ENCODE data around the gene CHCHD2.
"Not testable (repeated sequence)": the region's sequence is repeated elsewhere in the genome, so short reads cannot be mapped to it uniquely, and the experiment has no call there.

Gene CHCHD2, protein sequence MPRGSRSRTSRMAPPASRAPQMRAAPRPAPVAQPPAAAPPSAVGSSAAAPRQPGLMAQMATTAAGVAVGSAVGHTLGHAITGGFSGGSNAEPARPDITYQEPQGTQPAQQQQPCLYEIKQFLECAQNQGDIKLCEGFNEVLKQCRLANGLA

DNA sequence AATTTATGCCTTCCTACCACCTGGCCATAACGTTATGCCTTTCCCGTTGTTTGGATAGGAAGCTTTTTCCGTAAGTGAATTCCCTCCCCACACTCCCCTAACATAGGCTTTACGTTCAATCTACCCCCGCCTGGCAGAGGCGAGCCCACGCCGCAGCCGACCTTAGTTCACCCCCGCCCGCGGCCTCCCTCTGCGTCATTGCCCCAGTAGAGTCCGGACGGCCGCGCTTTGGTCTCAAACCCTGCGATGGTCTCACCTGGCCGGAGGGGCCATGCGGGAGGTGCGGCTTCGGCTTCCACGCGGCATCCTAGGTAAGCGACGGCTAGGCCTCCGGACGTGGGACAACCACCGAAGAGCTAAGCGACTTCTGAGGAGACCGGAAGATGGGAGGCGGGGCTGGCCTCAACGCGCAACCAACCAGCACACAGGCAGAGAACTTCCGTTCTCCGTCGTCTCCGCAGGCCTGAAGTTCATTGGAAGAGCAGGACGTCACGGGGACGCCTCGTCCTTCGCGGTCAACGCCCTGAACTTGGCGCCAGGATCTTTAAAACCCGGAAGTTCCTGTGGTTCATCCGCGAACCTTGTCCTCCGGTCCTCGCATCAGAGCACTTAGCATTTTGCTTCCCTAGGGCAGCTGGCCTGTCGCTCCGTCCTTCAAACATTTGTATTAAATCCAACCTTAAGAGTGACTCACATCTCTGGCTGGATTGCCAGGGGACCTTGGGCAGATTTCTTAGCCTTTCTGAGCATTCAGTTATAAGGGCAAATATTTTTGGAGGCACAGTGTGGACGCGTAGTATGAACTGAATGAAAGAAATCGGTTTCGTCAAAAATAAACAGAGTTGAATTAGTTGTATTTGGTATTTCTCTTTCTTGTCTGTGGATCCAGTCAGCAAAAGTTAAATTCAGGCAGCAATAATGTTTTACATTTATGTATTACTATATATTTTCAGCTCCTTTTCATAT is at the start of gene CHCHD2:
Gene CHCHD2 (minus strand): TSS at position 369 of the 966 bp plus-strand sequence. CDS start 63 bp downstream, at position 306.
- peak within 1 kb of the TSS; percentile 83 for H3K4me3 ChIP-seq (ENCODE audit: low read depth, low read length)
- TF ChIP-seq, protein P1, sequence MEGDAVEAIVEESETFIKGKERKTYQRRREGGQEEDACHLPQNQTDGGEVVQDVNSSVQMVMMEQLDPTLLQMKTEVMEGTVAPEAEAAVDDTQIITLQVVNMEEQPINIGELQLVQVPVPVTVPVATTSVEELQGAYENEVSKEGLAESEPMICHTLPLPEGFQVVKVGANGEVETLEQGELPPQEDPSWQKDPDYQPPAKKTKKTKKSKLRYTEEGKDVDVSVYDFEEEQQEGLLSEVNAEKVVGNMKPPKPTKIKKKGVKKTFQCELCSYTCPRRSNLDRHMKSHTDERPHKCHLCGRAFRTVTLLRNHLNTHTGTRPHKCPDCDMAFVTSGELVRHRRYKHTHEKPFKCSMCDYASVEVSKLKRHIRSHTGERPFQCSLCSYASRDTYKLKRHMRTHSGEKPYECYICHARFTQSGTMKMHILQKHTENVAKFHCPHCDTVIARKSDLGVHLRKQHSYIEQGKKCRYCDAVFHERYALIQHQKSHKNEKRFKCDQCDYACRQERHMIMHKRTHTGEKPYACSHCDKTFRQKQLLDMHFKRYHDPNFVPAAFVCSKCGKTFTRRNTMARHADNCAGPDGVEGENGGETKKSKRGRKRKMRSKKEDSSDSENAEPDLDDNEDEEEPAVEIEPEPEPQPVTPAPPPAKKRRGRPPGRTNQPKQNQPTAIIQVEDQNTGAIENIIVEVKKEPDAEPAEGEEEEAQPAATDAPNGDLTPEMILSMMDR (IDR thresholded peaks at IDR 0.05; ENCODE audit: borderline replicate concordance, insufficient read depth, low read depth, low read length), result no peak

DNA sequence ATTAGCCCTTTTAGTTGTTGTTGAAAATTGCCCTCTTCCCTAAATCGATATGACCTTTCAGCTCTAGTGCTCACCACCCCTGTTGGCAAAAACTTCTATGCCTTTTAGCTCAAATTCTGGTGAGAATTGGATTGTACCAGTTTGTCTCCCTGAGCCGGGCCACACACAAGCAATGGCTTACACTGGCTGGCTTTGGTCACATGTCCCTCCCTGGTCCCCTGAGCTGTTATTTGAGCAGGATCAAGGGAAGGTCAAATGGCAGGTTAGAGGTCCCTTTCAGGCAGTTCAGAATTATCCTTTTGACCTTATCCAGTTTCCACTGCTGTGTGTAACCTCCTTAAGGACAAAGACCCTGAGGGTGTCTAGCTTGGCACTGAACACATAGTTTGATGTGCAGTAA is 24.8 kb upstream of the CHCHD2 start:
- H3K4me3 ChIP-seq (ENCODE audit: low read depth, low read length), result not testable (repeated sequence)

DNA sequence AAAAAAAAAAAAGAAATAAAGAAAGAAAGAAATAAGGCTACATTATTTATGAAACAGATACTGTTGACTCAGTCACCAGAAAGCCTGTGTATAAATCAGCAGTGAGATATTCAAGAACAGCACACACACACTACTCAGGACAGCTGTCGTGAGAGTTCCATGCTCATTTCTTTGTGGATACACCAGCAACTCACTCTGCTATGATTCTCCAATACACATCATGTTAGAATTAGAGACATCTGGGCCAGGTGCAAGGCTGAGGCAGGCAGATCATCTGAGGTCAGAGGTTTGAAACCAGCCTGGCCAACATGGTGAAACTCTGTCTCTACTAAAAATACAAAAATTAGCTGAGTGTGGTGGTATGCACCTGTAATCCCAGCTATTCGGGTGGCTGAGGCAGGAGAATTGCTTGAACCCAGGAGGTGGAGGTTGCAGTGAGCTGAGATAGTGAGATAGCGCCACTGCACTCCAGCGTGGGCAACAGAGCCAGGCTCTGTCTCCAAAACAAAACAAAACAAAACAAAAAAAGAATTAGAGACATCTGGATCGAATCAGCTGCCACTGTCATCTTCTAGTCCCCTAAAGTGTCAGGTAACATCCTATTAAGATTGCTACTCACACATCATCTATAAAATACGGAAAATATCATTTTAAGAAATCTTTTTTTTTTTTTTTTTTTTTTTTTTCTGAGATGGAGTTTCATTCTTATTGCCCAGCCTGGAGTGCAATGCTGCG is 21.1 kb upstream of the CHCHD2 start:
- H3K4me3 ChIP-seq (ENCODE audit: low read depth, low read length), result no peak overlapping the region
- TF ChIP-seq, protein P1 (IDR thresholded peaks at IDR 0.05; ENCODE audit: borderline replicate concordance, insufficient read depth, low read depth, low read length), result no peak

DNA sequence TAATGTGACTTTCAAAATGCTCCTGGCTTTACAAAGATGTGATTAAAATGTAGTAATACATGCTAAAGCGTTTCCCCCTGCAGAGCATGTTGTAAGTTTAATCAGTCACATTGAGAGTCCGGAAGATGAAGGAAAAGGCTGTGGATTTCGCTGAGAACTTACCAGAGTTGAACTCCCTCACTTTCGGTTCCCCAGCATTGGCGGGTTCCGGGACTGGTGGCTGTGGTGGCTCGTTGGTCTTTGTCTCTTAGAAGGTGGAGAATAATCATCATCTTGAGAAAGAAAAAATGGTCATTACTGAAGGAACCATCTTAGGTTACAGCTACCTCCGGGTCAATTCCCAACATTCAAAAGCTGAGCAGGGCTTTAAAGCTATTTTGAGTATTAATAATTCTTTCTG is 19.6 kb upstream of the CHCHD2 start:
- H3K4me3 ChIP-seq (ENCODE audit: low read depth, low read length), result no peak overlapping the region
- TF ChIP-seq, protein P1 (IDR thresholded peaks at IDR 0.05; ENCODE audit: borderline replicate concordance, insufficient read depth, low read depth, low read length), result no peak

GRCh38 chr7:56124981-56125380 is 18.7 kb upstream of the CHCHD2 start:
- no peak overlapping the region for H3K4me3 ChIP-seq (ENCODE audit: low read depth, low read length)
- TF ChIP-seq, protein P1 (IDR thresholded peaks at IDR 0.05; ENCODE audit: borderline replicate concordance, insufficient read depth, low read depth, low read length), result no peak

- H3K4me3 ChIP-seq (ENCODE audit: low read depth, low read length), result no peak overlapping the region
- TF ChIP-seq, protein P1 (IDR thresholded peaks at IDR 0.05; ENCODE audit: borderline replicate concordance, insufficient read depth, low read depth, low read length), result no peak
These were observed 15.2 kb upstream of the CHCHD2 start for GRCh38 chr7:56121440-56121839.

- H3K4me3 ChIP-seq (ENCODE audit: low read depth, low read length), result no peak within 1 kb of the TSS
- TF ChIP-seq, protein P1 (IDR thresholded peaks at IDR 0.05; ENCODE audit: borderline replicate concordance, insufficient read depth, low read depth, low read length), result no peak
These were observed 9.7 kb upstream of the CHCHD2 start, which contains the start of gene NUPR2 for GRCh38 chr7:56115852-56116538. TSS of gene NUPR2 (minus strand) at chr7:56116417. CDS start at chr7:56116314, 103 bp downstream.

DNA sequence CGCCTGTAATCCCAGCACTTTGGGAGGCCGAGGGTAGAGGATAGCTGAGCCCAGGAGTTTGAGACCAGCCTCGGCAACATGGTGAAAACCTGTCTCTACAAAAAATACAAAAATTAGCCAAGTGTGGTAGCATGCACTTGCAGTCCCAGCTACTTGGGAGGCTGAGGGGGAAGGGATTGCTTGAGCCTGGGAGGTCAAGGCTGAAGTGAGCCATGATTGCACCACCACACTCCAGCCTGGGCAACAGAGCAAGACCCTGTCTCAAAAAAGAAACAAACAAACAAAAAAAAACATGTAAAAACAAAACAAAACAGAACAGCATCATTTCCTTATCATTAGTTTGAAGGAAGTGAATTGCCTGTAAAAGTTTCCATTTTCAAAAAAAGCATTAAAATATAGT is 6.0 kb upstream of the CHCHD2 start:
- not testable (repeated sequence) for H3K4me3 ChIP-seq (ENCODE audit: low read depth, low read length)

Measured in GM12875 (cell line).